HCT116 (cell line): ENCODE data around the gene PLP1.

ENCODE experiments used
- EZH2phosphoT487 ChIP-seq: fragments of 200-600 bp; IDR thresholded peaks from 2 replicates; pipeline ENCODE4 v1.6.1; 2018; ENCODE audit warnings: antibody characterized with exemption, borderline replicate concordance
- JUND ChIP-seq: IDR thresholded peaks from 2 replicates; pipeline ENCODE4 v1.6.1; 2012
- POLR2A ChIP-seq: IDR thresholded peaks from 2 replicates; pipeline ENCODE4 v1.7.0; 2011; ENCODE audit warnings: borderline replicate concordance; ENCODE audit not compliant: insufficient read depth, insufficient read length; ENCODE audit errors: extremely low read depth
- POLR2AphosphoS5 ChIP-seq: IDR thresholded peaks from 2 replicates; pipeline ENCODE4 v1.6.1; 2011; ENCODE audit warnings: mild to moderate bottlenecking, low read depth, low read length, moderate library complexity
- SP1 ChIP-seq: IDR thresholded peaks from 2 replicates; pipeline ENCODE4 v1.6.1; 2012; ENCODE audit warnings: low read depth
- YY1 ChIP-seq: IDR thresholded peaks from 2 replicates; pipeline ENCODE4 v1.6.1; 2011; ENCODE audit warnings: low read length, low read depth, moderate library complexity, mild to moderate bottlenecking; ENCODE audit not compliant: insufficient replicate concordance; ENCODE audit errors: extremely low read depth
- TF ChIP-seq, protein P1 (sequence below), 3 experiments: fragments of 200-600 bp in 1 of 3; sonication (generic) in 1 of 3; IDR thresholded peaks in 2 of 3; conservative IDR thresholded peaks in 1 of 3; 2 replicates each; pipeline ENCODE4 v1.5.1; 2012 to 2017; ENCODE audit warnings: low read depth in 2 of 3, low read length in 2 of 3, antibody characterized with exemption in 1 of 3, borderline replicate concordance in 1 of 3, control low read depth in 1 of 3, mild to moderate bottlenecking in 1 of 3, mixed read lengths in 1 of 3, mixed run types in 1 of 3, moderate library complexity in 1 of 3; ENCODE audit not compliant: insufficient read depth in 1 of 3
- TF ChIP-seq, protein P2 (sequence below): IDR thresholded peaks from 2 replicates; pipeline ENCODE4 v1.6.1; 2012; ENCODE audit warnings: low read depth

DNA sequence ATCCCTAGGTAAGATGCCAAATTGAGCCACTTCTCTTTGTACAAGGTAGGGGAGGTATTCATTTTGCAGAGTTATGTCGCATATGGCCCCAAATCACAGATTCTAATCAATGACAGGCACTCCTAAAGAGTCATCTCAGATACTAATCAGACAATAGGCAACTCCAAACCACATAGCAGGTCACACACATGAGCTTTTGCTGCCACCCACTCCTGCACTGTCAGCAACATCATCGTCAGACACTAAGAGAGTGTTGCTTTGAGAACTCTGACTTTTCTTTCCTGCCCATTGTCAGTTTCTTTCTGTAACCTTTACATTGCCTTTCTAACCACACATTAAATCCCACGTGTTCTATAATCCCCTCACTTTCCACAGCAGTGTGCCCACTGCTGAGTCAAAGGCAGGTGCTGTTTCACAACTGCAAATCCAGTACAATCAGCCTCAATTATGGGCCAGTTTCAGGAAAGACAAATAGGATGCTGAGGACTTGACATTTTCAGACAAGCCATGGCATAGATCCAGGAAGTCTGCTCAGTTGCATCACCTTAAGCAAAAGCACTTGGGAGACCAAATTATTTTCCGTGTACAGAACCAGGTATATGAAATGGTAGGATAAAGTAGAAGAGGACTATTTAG, 42.4 kb upstream of the PLP1 start:
- TF ChIP-seq, protein P1, sequence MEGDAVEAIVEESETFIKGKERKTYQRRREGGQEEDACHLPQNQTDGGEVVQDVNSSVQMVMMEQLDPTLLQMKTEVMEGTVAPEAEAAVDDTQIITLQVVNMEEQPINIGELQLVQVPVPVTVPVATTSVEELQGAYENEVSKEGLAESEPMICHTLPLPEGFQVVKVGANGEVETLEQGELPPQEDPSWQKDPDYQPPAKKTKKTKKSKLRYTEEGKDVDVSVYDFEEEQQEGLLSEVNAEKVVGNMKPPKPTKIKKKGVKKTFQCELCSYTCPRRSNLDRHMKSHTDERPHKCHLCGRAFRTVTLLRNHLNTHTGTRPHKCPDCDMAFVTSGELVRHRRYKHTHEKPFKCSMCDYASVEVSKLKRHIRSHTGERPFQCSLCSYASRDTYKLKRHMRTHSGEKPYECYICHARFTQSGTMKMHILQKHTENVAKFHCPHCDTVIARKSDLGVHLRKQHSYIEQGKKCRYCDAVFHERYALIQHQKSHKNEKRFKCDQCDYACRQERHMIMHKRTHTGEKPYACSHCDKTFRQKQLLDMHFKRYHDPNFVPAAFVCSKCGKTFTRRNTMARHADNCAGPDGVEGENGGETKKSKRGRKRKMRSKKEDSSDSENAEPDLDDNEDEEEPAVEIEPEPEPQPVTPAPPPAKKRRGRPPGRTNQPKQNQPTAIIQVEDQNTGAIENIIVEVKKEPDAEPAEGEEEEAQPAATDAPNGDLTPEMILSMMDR (IDR thresholded peaks at IDR 0.05 in 2 of 3, conservative IDR thresholded peaks at IDR 0.05 in 1 of 3; ENCODE audit: borderline replicate concordance in 1 of 3, insufficient read depth in 1 of 3, low read depth in 2 of 3, low read length in 2 of 3): no peak
- TF ChIP-seq EZH2phosphoT487 (no peak), POLR2A (no peak), JUND (no peak), SP1 (no peak), YY1 (no peak), POLR2AphosphoS5 (no peak)
- TF ChIP-seq, protein P2, sequence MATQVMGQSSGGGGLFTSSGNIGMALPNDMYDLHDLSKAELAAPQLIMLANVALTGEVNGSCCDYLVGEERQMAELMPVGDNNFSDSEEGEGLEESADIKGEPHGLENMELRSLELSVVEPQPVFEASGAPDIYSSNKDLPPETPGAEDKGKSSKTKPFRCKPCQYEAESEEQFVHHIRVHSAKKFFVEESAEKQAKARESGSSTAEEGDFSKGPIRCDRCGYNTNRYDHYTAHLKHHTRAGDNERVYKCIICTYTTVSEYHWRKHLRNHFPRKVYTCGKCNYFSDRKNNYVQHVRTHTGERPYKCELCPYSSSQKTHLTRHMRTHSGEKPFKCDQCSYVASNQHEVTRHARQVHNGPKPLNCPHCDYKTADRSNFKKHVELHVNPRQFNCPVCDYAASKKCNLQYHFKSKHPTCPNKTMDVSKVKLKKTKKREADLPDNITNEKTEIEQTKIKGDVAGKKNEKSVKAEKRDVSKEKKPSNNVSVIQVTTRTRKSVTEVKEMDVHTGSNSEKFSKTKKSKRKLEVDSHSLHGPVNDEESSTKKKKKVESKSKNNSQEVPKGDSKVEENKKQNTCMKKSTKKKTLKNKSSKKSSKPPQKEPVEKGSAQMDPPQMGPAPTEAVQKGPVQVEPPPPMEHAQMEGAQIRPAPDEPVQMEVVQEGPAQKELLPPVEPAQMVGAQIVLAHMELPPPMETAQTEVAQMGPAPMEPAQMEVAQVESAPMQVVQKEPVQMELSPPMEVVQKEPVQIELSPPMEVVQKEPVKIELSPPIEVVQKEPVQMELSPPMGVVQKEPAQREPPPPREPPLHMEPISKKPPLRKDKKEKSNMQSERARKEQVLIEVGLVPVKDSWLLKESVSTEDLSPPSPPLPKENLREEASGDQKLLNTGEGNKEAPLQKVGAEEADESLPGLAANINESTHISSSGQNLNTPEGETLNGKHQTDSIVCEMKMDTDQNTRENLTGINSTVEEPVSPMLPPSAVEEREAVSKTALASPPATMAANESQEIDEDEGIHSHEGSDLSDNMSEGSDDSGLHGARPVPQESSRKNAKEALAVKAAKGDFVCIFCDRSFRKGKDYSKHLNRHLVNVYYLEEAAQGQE: no peak
